ENCODE measurements around the gene SEMA6B. TPM values are rescaled to one million over a fixed set of nuclear protein-coding genes. Genes with fewer than 3 reads are reported as not detected.
"Not testable (repeated sequence)": the region's sequence is repeated elsewhere in the genome, so short reads cannot be mapped to it uniquely, and the experiment has no call there.

SEMA6B gene
- total RNA-seq, 2 donors from 2014 or later, result 3.9 to 10.8 TPM

DNA sequence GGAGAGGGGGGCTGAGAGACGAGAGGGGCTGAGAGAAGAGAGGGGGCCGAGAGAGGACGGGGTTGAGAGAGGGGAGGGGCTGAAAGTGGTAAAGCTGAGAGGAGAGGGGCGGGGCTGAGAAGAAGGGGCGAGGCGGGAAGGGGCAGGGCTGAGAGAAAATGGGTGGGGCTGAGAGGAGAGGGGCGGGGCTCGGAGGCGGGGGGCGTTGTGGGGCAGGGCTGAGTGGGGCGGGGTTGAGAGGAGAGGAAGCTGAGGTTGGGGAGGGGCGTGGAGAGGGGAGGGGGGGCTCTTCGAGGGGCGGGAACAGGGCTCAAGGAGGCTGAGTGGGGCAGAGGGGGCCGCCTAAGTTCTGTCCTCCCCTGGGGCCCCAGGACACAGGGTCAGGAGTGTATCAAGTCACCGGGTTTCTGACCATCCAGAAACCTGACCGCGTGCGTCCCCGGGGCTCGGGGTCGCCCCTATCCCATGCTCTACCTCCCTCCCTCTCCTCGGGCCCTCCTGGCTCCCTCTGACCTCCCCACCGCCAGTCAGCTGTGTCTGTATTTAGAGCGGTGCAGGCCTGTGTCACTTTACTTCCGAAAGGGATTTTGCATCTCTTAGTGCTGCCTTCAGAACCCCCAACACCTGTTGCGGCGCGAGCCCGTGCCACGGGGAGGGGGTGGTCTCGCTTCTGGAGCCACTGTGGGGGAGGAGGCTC lies 38.6 kb upstream of the SEMA6B start:
- Histone ChIP-seq H3K9me3 (no peaks in the 10 kb centered on the region), H3K27me3 (peaks cover 0 to 11% of the 10 kb centered on the region in 2 donors)
- TF ChIP-seq, protein P1, sequence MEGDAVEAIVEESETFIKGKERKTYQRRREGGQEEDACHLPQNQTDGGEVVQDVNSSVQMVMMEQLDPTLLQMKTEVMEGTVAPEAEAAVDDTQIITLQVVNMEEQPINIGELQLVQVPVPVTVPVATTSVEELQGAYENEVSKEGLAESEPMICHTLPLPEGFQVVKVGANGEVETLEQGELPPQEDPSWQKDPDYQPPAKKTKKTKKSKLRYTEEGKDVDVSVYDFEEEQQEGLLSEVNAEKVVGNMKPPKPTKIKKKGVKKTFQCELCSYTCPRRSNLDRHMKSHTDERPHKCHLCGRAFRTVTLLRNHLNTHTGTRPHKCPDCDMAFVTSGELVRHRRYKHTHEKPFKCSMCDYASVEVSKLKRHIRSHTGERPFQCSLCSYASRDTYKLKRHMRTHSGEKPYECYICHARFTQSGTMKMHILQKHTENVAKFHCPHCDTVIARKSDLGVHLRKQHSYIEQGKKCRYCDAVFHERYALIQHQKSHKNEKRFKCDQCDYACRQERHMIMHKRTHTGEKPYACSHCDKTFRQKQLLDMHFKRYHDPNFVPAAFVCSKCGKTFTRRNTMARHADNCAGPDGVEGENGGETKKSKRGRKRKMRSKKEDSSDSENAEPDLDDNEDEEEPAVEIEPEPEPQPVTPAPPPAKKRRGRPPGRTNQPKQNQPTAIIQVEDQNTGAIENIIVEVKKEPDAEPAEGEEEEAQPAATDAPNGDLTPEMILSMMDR (IDR thresholded peaks at IDR 0.05), result no peak

DNA sequence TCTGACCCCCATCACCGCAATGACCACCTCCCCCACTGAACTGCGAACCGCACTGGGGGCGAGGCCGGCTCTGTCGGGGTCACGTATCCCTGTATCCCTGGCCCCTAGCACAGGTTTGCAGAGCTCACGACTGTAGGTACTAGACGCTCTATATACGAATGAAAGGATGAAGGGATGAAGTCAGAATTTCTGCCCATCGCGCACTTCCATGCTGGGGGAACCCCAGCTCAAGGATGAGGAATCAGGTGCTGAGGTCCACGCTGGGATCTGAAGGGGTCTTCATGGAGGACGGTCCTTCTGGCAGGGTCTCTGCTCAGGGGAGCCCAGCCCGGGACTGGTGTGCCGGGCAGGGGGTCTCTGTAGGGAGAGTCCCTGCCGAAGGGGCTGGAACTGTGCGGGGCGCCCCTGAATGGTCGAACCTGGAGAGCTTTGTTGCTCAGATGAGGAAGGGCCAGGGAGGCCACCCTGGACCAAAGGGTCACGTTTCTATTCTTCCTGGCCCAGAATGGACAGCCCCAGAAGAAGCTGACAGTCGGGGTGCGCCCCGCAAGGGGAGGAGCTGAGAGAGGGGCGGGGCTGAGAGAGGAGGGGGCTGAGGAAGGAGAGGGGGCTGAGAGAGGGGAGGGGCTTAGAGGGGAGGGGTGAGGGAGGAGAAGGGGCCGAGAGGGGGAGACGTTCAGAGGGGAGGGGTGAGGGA lies 37.9 kb upstream of the SEMA6B start:
- Histone ChIP-seq H3K36me3 (no peaks in the 10 kb centered on the region), H3K4me1 (peaks cover 0 to 16% of the 10 kb centered on the region in 2 donors), H3K9me3 (no peaks in the 10 kb centered on the region), H3K27ac (no peak overlapping the region), H3K27me3 (peaks cover 0 to 11% of the 10 kb centered on the region in 2 donors), H3K4me3 (peak overlapping the region in 1 of 2 donors; percentile 38)
- no peak for DNase-seq (ENCODE audit: low spot score)
- TF ChIP-seq, protein P1 (IDR thresholded peaks at IDR 0.05), result no peak

More for the DNA sequence above, 38.6 kb upstream of the SEMA6B start:
- Histone ChIP-seq H3K4me1 (peaks cover 0 to 16% of the 10 kb centered on the region in 2 donors), H3K36me3 (no peaks in the 10 kb centered on the region), H3K27ac (no peak overlapping the region), H3K4me3 (peak overlapping the region in 1 of 2 donors; percentile 38)
- DNase-seq (ENCODE audit: low spot score), result no peak

- no peak for DNase-seq (ENCODE audit: low spot score)
- H3K4me3 ChIP-seq, result no peak overlapping the region
- TF ChIP-seq, protein P1 (IDR thresholded peaks at IDR 0.05), result no peak
- peaks cover 0 to 11% of the 10 kb centered on the region in 2 donors for H3K27me3 ChIP-seq
- H3K4me1 ChIP-seq, result peaks cover 0 to 16% of the 10 kb centered on the region in 2 donors
- H3K36me3 ChIP-seq, result no peaks in the 10 kb centered on the region
- no peaks in the 10 kb centered on the region for H3K9me3 ChIP-seq
- no peak overlapping the region for H3K27ac ChIP-seq
Observed at GRCh38 chr19:4596033-4596904, 36.8 kb upstream of the SEMA6B start.

- DNase-seq (ENCODE audit: low spot score); H3K9me3 ChIP-seq; H3K4me3 ChIP-seq; H3K27ac ChIP-seq; H3K36me3 ChIP-seq: not testable (repeated sequence)
- peaks cover 0 to 11% of the 10 kb centered on the region in 2 donors for H3K27me3 ChIP-seq
- peaks cover 0 to 16% of the 10 kb centered on the region in 2 donors for H3K4me1 ChIP-seq
Observed at GRCh38 chr19:4595158-4595557, 35.7 kb upstream of the SEMA6B start.

DNA sequence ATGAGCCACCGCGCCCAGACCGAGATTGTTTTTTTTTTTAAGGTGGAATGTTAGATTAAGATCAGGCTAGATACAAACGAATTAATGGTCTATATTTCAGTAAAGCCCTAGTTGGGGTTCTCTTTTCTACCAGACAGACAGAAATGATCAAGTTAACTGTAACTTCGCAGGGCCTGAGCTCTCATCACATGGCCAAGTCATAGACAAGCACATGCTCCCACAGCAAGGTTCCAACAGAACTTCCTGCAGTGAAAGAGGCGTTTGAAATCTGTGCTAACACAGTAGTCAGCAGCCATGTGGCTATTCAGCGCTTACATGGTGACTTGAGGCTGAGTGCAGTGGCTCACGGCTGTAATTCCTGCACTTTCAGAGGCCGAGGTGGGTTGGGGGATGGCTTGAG lies 34.7 kb upstream of the SEMA6B start:
- no peak overlapping the region for H3K4me3 ChIP-seq
- TF ChIP-seq, protein P1 (IDR thresholded peaks at IDR 0.05), result no peak
- no peaks in the 10 kb centered on the region for H3K36me3 ChIP-seq
- peaks cover 0 to 11% of the 10 kb centered on the region in 2 donors for H3K27me3 ChIP-seq
- no peak for DNase-seq (ENCODE audit: low spot score)
- no peak overlapping the region for H3K27ac ChIP-seq
- peaks cover 0 to 16% of the 10 kb centered on the region in 2 donors for H3K4me1 ChIP-seq
- no peaks in the 10 kb centered on the region for H3K9me3 ChIP-seq

All from right atrium auricular region (tissue), 2 donors.